Stimulated activated CD4-positive, alpha-beta T cell treated with anti-CD3 and anti-CD28 coated beads, Interleukin-4, amount 100 ng/mL, for 48 hours (primary cell): Measurements from ENCODE around the gene SSH2.
"Not testable (repeated sequence)": the region's sequence is repeated elsewhere in the genome, so short reads cannot be mapped to it uniquely, and the experiment has no call there.

ENCODE experiments used
- DNase-seq, 2 donors: peaks; one replicate each; pipeline ENCODE4 v3.0.0-alpha.2; 2020; ENCODE audit warnings: low read depth in 2 of 2

The SSH2 gene

GRCh38 chr17:29874358-29874757 lies 55.7 kb downstream of the SSH2 start:
- DNase-seq, result not testable (repeated sequence)

- DNase-seq, result no peak
Observed at GRCh38 chr17:29873476-29873875, 56.6 kb downstream of the SSH2 start.

- no peak for DNase-seq
Observed at GRCh38 chr17:29870836-29871465, 59.1 kb downstream of the SSH2 start.

DNA sequence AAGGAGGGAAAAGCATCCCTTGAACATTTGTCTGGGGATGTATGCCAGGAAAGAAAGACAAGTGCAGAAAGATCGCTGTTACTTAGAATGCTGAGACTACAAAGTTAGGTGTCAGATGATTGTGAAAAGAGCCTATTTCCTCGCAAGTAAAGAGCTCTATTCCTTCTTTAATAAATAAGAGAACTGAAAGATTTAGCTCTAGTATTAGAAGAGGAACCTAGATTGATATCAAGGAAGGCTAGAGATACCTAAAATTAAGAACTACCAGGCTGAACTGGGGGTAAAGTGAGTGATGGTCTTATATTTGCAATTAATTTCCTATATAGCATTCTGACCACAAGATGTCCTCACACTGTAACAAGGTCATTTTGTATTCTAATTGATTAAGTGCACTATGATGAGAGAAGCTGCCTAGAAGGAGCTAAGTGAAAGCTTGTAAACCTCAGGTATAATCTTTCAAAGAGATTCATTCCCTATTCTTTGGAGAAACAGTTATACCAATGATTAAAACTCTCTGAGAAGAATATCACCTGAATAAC lies 62.3 kb downstream of the SSH2 start:
- DNase-seq, result no peak

GRCh38 chr17:29866746-29867404 lies 63.2 kb downstream of the SSH2 start:
- DNase-seq, result no peak

DNA sequence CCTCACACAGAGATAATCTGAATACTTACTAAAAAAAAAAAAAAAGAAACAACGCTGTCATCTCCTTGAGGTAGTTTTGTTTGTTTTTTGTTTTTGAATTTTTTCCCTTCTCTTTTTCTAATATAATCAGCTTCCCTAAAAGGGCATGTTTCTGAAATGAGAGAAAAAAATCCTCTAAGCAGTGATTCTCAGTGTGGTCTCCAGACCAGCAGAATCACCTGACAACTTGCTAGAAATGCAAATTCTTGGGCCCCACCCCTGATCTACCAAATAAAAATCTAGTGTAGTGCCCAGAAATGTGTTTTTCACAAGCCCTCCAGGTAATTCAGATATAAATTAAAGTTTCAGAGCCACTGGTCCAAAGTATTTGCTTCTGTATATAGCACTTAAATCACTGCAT lies 65.4 kb downstream of the SSH2 start:
- DNase-seq, result no peak

DNA sequence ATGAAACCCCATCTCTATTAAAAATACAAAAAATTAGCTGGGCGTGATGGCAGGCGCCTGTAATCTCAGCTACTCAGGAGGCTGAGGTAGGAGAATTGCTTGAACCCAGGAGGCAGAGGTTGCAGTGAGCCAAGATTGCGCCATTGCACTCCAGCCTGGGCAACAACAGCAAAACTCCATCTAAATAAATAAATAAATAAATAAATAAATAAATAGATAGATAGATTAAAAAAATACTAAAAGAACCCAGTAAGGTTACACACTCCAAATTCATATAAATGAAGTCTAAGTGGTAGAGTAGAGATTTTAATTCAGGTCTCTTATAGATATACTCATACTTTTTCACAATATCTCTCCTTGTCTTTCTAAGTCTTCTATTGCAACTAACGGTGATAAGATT lies 65.9 kb downstream of the SSH2 start:
- DNase-seq, result not testable (repeated sequence)

- DNase-seq, result no peak
Observed at GRCh38 chr17:29862951-29863350, 67.1 kb downstream of the SSH2 start.

DNA sequence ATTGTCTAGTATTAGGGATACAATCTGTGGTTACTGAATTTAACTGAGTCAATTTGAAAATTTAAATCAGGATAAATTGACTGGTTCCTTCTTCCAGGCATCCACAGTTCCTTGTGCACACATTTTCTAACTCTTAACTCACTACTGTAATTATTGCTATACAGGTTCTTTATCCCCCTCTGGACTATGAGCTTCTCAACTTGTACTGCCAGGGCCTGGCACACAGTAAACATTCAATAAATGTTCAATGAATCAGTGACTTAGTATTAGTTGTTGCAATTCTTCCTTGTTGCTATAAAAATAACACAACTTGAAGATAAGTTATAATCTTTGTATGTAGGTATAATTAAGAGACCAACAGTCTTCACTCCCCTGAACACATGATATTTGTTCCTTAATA lies 67.9 kb downstream of the SSH2 start:
- DNase-seq, result no peak

GRCh38 chr17:29859445-29859844 lies 70.6 kb downstream of the SSH2 start:
- not testable (repeated sequence) for DNase-seq

GRCh38 chr17:29857823-29858222 lies 72.2 kb downstream of the SSH2 start:
- no peak for DNase-seq

DNA sequence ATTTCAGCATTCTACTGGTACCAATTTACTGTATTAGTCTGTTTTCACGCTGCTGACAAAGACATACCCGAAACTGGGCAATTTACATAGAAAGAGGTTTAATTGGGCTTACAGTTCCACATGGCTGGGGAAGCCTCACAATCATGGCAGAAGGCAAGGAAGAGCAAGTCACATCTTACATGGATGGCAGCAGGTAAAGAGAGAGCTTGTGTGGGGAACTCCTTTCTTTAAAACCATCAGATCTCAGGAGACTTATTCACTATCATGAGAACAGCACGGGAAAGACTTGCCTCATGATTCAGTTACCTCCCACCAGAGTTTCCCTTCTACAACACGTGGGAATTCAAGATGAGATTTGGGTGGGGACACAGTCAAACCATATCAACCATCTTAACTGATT lies 72.9 kb downstream of the SSH2 start:
- not testable (repeated sequence) for DNase-seq

DNA sequence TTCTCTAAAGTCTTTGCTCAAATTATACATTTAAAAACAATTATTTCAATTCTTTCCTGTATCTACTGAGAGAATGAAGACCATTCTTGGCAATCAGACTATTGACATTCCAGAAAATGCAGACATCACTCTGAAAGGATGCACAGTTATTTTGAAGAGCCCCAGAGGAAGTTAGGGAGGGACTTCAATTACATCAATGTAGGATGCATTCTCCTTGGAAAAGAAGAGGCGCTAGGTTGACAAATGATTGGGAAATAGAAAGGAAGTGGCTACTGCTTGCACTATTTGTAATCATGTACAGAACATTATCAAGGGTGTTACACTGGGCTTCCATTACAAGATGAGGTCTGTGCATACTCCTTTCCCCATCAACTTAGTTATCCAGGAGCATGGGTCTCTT lies 74.3 kb downstream of the SSH2 start:
- no peak for DNase-seq

GRCh38 chr17:29848737-29849136 lies 81.3 kb downstream of the SSH2 start:
- no peak for DNase-seq

- DNase-seq, result no peak
Observed at GRCh38 chr17:29847527-29848400, 82.3 kb downstream of the SSH2 start.

GRCh38 chr17:29847118-29847517 lies 82.9 kb downstream of the SSH2 start:
- DNase-seq, result no peak

DNA sequence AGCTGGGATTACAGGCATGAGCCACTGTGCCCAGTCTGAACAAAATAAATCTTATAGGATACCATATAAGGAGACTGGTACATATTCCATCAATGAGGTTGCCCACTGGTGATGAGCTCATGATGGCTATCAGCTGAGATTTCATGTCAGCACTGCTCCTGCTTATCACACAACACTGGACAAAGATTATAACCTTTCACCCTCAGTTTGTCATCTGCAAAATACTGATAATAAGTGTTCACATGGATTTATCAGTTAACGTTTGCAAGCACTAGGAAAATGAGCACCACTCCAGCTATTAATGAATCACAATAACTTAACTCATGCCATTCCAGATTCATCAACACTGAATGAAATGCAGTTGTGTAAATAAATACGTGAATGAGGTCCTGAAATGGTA lies 83.7 kb downstream of the SSH2 start:
- DNase-seq, result no peak

DNA sequence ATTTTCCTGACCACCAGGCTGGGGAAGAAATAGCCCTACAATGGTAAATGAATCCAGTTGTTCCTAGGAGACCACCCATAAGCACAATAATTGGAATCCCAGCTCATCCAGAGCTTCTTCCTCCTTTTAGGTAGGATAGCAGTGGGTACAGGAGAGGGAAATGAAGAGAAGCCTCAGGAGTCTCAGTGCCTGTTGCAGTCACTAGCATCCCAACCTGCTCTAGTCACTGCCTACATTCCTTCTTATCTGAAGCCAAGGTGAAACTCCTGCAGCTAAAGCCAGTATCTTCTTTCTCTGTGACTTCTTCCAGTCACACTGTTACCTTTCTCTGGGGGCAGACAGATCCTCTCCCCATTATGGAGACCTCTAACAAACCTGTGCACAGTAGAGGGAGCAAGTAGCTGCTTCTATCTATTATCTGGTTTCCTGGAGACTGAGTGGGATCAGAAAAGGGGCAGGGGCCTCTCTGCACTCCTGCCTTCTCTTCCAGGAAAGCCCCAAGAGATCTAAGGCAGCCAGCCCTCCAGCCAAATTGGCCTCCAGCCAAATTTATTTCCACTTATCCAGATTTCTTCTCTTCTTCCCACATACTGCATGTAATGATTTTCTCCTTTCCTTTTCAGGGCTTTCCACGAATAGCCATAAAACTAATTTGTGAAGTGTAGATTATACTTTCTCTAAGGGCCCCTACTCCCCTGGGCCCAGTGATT lies 85.5 kb downstream of the SSH2 start:
- no peak for DNase-seq

DNA sequence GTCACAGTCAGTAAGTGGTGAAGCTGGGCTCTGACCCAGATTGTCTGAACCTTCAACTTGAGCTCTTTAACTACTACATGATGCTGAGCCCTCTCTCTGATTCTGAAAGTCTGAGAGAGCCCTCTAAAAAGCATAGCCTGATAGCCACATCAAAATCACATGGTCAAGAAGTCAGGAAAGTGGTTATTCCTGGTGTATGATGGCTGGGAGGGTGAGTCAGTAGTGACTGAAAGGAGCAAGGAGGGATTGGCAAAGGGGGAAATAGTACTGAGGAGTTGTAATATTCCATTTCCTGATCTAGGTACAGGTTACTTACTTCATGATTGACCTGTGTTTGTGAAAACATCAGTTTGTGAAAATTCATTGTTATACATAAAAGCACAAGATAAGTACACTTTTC lies 89.1 kb downstream of the SSH2 start:
- no peak for DNase-seq

DNA sequence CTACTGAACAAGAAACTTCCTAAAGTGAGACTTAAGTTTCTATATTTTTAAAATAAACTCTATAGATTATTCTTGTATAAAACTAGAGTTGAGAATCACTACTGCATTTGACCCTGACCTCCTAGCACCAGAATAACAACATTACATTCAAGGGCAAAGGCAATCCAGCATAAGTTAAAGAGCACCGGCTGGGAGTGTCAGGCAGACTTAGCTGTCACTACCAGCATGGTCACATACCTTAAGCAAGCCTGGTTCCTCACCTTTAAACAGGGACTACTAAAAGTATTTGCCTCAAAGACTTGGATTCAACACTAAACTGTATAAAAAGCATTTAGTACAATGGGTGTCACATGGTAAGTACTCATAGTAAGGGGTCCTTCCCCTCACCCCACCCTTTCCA lies 90.4 kb downstream of the SSH2 start:
- no peak for DNase-seq

GRCh38 chr17:29838961-29839360 lies 91.1 kb downstream of the SSH2 start:
- no peak for DNase-seq

- no peak for DNase-seq
Observed at GRCh38 chr17:29837531-29837930, 92.5 kb downstream of the SSH2 start.
